Endothelial cell of umbilical vein (primary cell): ENCODE data around the gene PCDHA10. TPM values are rescaled to one million over a fixed set of nuclear protein-coding genes. Genes with fewer than 3 reads are reported as not detected.
"Not testable (repeated sequence)": the region's sequence is repeated elsewhere in the genome, so short reads cannot be mapped to it uniquely, and the experiment has no call there.

Source experiments
- BruUV-seq: library from RNA; stranded (reverse); fragments of 400-500 nt; replicated peaks from 2 replicates; lab custom pipeline; 2021; lab: Mats Ljungman, UMichigan
- CTCF ChIA-PET: fragments of 300-600, 350-600 bp; sonication (Branson Sonifier 250); formaldehyde crosslinking; loops from one replicate; lab custom pipeline; 2021; ENCODE audit warnings: antibody characterized with exemption, inconsistent platforms; lab: Charles Lee
- POLR2A ChIA-PET: fragments of 300-600, 350-600 bp; sonication (Branson Sonifier 250); formaldehyde crosslinking; loops from one replicate; lab custom pipeline; 2021; ENCODE audit warnings: antibody characterized with exemption, inconsistent platforms; lab: Charles Lee
- DNase-seq: peaks from one replicate; pipeline ENCODE4 v3.0.0-alpha.2; 2011; ENCODE audit warnings: low read depth, low spot score
- FAIRE-seq: peaks from 2 replicates; lab custom pipeline; 2011; peaks lifted over from hg19 to GRCh38; lab: Jason Lieb, UNC
- H2AFZ ChIP-seq: 2 replicates; pipeline ENCODE4 v1.6.0; 2012; ENCODE audit warnings: low read depth, low read length, control low read depth, inconsistent platforms
- H3K27ac ChIP-seq: 2 replicates; pipeline ENCODE4 v1.5.1; 2011; ENCODE audit warnings: low read depth, mild to moderate bottlenecking, control low read depth, low read length, moderate library complexity; ENCODE audit not compliant: insufficient read depth
- H3K27me3 ChIP-seq, 2 experiments: 2 replicates each; pipeline versions ENCODE4 v1.6.0 to v1.6.1; 2011; ENCODE audit warnings: low read length in 2 of 2, mixed read lengths in 1 of 2; ENCODE audit not compliant: control insufficient read depth in 2 of 2, insufficient read depth in 2 of 2
- H3K36me3 ChIP-seq, 2 experiments: 2 replicates in 1 of 2; 3 replicates in 1 of 2; pipeline ENCODE4 v1.5.1; 2011; ENCODE audit warnings: low read length in 2 of 2, mild to moderate bottlenecking in 1 of 2, moderate library complexity in 1 of 2; ENCODE audit not compliant: control insufficient read depth in 2 of 2, insufficient read depth in 2 of 2; ENCODE audit errors: extremely low read depth in 1 of 2
- H3K4me1 ChIP-seq: 3 replicates; pipeline ENCODE4 v1.5.1; 2011; ENCODE audit warnings: mild to moderate bottlenecking, low read length; ENCODE audit not compliant: control insufficient read depth, insufficient read depth; ENCODE audit errors: extremely low read depth
- H3K4me2 ChIP-seq: 2 replicates; pipeline ENCODE4 v1.6.1; 2011; ENCODE audit warnings: low read length, control low read depth, mixed read lengths; ENCODE audit not compliant: insufficient read depth
- H3K4me3 ChIP-seq, 3 experiments: fragments of 200-600 bp in 1 of 3; sonication (generic), shearing (Covaris generic) in 1 of 3; replicated peaks in 1 of 3; 2 replicates each; pipeline ENCODE4 v1.5.1; 2011 to 2016; ENCODE audit warnings: control low read depth in 3 of 3, low read length in 3 of 3, mild to moderate bottlenecking in 2 of 3, inconsistent platforms in 1 of 3, low read depth in 1 of 3, moderate library complexity in 1 of 3; ENCODE audit not compliant: insufficient read depth in 1 of 3
- H3K79me2 ChIP-seq: 2 replicates; pipeline ENCODE4 v1.6.0; 2012; ENCODE audit warnings: low read length, inconsistent platforms; ENCODE audit not compliant: control insufficient read depth, insufficient read depth
- H3K9ac ChIP-seq: replicated peaks from 2 replicates; pipeline ENCODE3; 2011; ENCODE audit warnings: low read length, control low read depth; ENCODE audit not compliant: insufficient read depth; ENCODE audit errors: extremely low read depth
- H3K9me1 ChIP-seq: replicated peaks from 3 replicates; pipeline ENCODE4 v1.6.0; 2011; ENCODE audit warnings: mild to moderate bottlenecking, low read length; ENCODE audit not compliant: control insufficient read depth, insufficient read depth; ENCODE audit errors: extremely low read depth
- H3K9me3 ChIP-seq: replicated peaks from 2 replicates; pipeline ENCODE4 v1.5.1; 2012; ENCODE audit warnings: low read length, inconsistent platforms; ENCODE audit not compliant: control insufficient read depth, insufficient read depth
- H4K20me1 ChIP-seq: replicated peaks from 2 replicates; pipeline ENCODE3; 2011; ENCODE audit warnings: mild to moderate bottlenecking, low read length; ENCODE audit not compliant: control insufficient read depth, insufficient read depth; ENCODE audit errors: extremely low read depth
- CTCF ChIP-seq, 2 donors: IDR thresholded peaks; 1 replicate in 1 of 2; 2 replicates in 1 of 2; pipeline ENCODE4 v1.5.1; 2011; ENCODE audit warnings: low read length in 2 of 2, mild to moderate bottlenecking in 2 of 2, moderate library complexity in 2 of 2, control low read depth in 1 of 2, inconsistent platforms in 1 of 2, low read depth in 1 of 2; ENCODE audit not compliant: insufficient read depth in 1 of 2; ENCODE audit errors: extremely low read depth in 1 of 2
- EZH2 ChIP-seq: IDR thresholded peaks from 2 replicates; pipeline ENCODE4 v1.6.1; 2012; ENCODE audit warnings: borderline replicate concordance, low read depth, mild to moderate bottlenecking, moderate library complexity, low read length, inconsistent platforms; ENCODE audit not compliant: severe bottlenecking
- FOS ChIP-seq: IDR thresholded peaks from 2 replicates; pipeline ENCODE4 v1.6.1; 2011; ENCODE audit warnings: mild to moderate bottlenecking, low read length, moderate library complexity, borderline replicate concordance; ENCODE audit not compliant: insufficient read depth
- MYC ChIP-seq: IDR thresholded peaks from one replicate; pipeline ENCODE4 v1.6.1; 2011; ENCODE audit warnings: mild to moderate bottlenecking, low read depth, low read length
- POLR2A ChIP-seq: IDR thresholded peaks from 2 replicates; pipeline ENCODE4 v1.6.1; 2012; ENCODE audit warnings: low read depth, mild to moderate bottlenecking, control low read depth, low read length
- POLR2AphosphoS5 ChIP-seq: IDR thresholded peaks from 2 replicates; pipeline ENCODE4 v1.6.1; 2012; ENCODE audit warnings: low read depth, mild to moderate bottlenecking, control low read depth, low read length, moderate library complexity; ENCODE audit not compliant: insufficient read depth
- dilution Hi-C: fragments of 300-500 bp; cut with MboI; formaldehyde crosslinking; loops from one replicate; pipeline ENCODE4 v1.15.0; 2019; ENCODE audit warnings: low sequenced_read_pairs; ENCODE audit not compliant: extremely low pct_ligation_motif_present
- intact Hi-C: fragments of 100-400 bp; cut with micrococcal nuclease; formaldehyde crosslinking; loops from one replicate; pipeline ENCODE4 v1.10.0; 2022
- polyA plus RNA-seq, 4 experiments: library from polyadenylated mRNA; depleted of rRNA in 3 of 4; stranded (reverse) in 3 of 4; unstranded in 1 of 4; fragments of >200 nt; gene quantifications; 2 replicates each; pipeline versions ENCODE4 v1.2.1 to v1.2.3, GENCODE V29; 2011 to 2012; ENCODE audit warnings: missing spikeins in 1 of 4
- total RNA-seq: library from RNA; stranded (reverse); gene quantifications from 2 replicates; pipeline ENCODE4 v1.2.3, GENCODE V29; 2021
- TF ChIP-seq, protein P1 (sequence below): IDR thresholded peaks from 2 replicates; pipeline ENCODE4 v1.6.1; 2011; ENCODE audit not compliant: insufficient read depth, insufficient read length

PCDHA10 gene
- total and polyA plus RNA-seq, 2 donors (not counting 3 experiments of a cell fraction or from before 2014, with no cell fraction given): 0.11 to 0.18 TPM

- Histone ChIP-seq H3K27me3 (no peaks in the 10 kb centered on the region), H3K9me3 (no peaks in the 10 kb centered on the region), H3K4me2 (peak within 1 kb of the TSS; percentile 22), H3K9me1 (no peaks in the 10 kb centered on the region), H4K20me1 (no peaks in the 10 kb centered on the region), H3K9ac (no peak within 1 kb of the TSS), H3K4me3 (no peak within 1 kb of the TSS), H3K4me1 (no peaks in the 10 kb centered on the region), H3K27ac (no peak within 1 kb of the TSS), H2AFZ (no peak within 1 kb of the TSS), H3K79me2 (no peaks in the 10 kb centered on the region), H3K36me3 (no peaks in the 10 kb centered on the region)
- ChIA-PET POLR2A (no interaction called here), CTCF (no interaction called here)
- BruUV-seq: no TSS peak
- dilution Hi-C loops: no loop called here
- DNase-seq (no peak), FAIRE-seq (no peak)
- TF ChIP-seq POLR2A: no peak
- TF ChIP-seq MYC: no peak
- no peak for TF ChIP-seq FOS
- no peak for TF ChIP-seq EZH2
- TF ChIP-seq, protein P1, sequence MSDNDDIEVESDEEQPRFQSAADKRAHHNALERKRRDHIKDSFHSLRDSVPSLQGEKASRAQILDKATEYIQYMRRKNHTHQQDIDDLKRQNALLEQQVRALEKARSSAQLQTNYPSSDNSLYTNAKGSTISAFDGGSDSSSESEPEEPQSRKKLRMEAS: no peak
- TF ChIP-seq POLR2AphosphoS5: no peak
- TF ChIP-seq CTCF (IDR thresholded peaks at IDR 0.05; ENCODE audit: extremely low read depth in 1 of 2, insufficient read depth in 1 of 2, low read depth in 1 of 2, low read length in 2 of 2): no peak
- intact Hi-C loops: no loop called here
Measured at GRCh38 chr5:140833993-140834392, 21.7 kb upstream of the PCDHA10 start, which contains the start of gene PCDHA7. Gene PCDHA7, plus strand, starts transcription at chr5:140834269. Its CDS starts 115 bp downstream, at chr5:140834384.

DNA sequence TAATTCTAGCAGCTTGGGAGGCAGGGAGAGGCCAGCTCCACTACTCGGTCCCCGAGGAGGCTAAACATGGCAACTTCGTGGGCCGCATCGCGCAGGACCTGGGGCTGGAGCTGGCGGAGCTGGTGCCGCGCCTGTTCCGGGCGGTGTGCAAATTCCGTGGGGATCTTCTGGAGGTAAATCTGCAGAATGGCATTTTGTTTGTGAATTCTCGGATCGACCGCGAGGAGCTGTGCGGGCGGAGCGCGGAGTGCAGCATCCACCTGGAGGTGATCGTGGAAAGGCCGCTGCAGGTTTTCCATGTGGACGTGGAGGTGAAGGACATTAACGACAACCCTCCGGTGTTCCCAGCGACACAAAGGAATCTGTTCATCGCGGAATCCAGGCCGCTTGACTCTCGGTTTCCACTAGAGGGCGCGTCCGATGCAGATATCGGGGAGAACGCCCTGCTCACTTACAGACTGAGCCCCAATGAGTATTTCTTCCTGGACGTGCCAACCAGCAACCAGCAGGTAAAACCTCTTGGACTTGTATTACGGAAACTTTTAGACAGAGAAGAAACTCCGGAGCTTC, 21.2 kb upstream of the PCDHA10 start:
- H3K27ac ChIP-seq, H3K4me3 ChIP-seq, H3K27me3 ChIP-seq, H3K9me3 ChIP-seq, H3K4me2 ChIP-seq, dilution Hi-C loops, H3K9me1 ChIP-seq, intact Hi-C loops, DNase-seq, H3K79me2 ChIP-seq, H3K9ac ChIP-seq, H3K4me1 ChIP-seq, H3K36me3 ChIP-seq, H2AFZ ChIP-seq, BruUV-seq, H4K20me1 ChIP-seq, POLR2A ChIA-PET: not testable (repeated sequence)
- FAIRE-seq: peak; percentile 76
- CTCF ChIA-PET: interaction anchor here (0.8 kb wide), 1 partner anchor 206 kb away, joined by 3 read pairs; no protein-coding TSS in a partner anchor
